Mesothelial cell of epicardium (in vitro differentiated cells): ENCODE results near the gene FRMPD4. TPM values are rescaled to one million over a fixed set of nuclear protein-coding genes. Genes with fewer than 3 reads are reported as not detected.

Experiments used
- DNase-seq, 2 experiments: peaks; one replicate each; pipeline ENCODE4 v3.0.0; 2021; ENCODE audit warnings: low spot score in 2 of 2; ENCODE audit not compliant: unreplicated experiment in 2 of 2
- H3K27ac Mint-ChIP-seq: 2 replicates; pipeline ENCODE4 v1.8.0; 2021; ENCODE audit warnings: mixed read lengths
- H3K27me3 Mint-ChIP-seq: 2 replicates; pipeline ENCODE4 v1.8.0; 2021; ENCODE audit warnings: low read depth, mixed read lengths
- H3K36me3 Mint-ChIP-seq: 2 replicates; pipeline ENCODE4 v1.8.0; 2021; ENCODE audit warnings: mixed read lengths
- H3K4me1 Mint-ChIP-seq: 2 replicates; pipeline ENCODE4 v1.8.0; 2021; ENCODE audit warnings: mixed read lengths
- H3K4me3 Mint-ChIP-seq: 2 replicates; pipeline ENCODE4 v1.8.0; 2021; ENCODE audit warnings: mild to moderate bottlenecking, moderate library complexity, mixed read lengths
- H3K9me3 Mint-ChIP-seq: 2 replicates; pipeline ENCODE4 v1.8.0; 2021; ENCODE audit warnings: mixed read lengths
- CTCF ChIP-seq: fragments of 200-600 bp; sonication (generic); IDR thresholded peaks from one replicate; pipeline ENCODE4 v1.5.0; 2021; ENCODE audit warnings: antibody characterized with exemption; ENCODE audit not compliant: unreplicated experiment
- total RNA-seq: library from RNA; stranded (reverse); gene quantifications from 3 replicates; pipeline ENCODE4 v1.2.1, GENCODE V29; 2021

FRMPD4 gene
- total RNA-seq, 1 donor from 2014 or later, result not detected

GRCh38 chrX:12570859-12571501 lies 432.7 kb downstream of the FRMPD4 start:
- Mint-ChIP-seq H3K4me3 (no peak overlapping the region), H3K27ac (no peak overlapping the region), H3K36me3 (no peaks in the 10 kb centered on the region), H3K4me1 (no peaks in the 10 kb centered on the region), H3K27me3 (no peaks in the 10 kb centered on the region), H3K9me3 (peaks cover 30% of the 10 kb centered on the region)
- no peak for DNase-seq
- no peak for TF ChIP-seq CTCF

GRCh38 chrX:12579311-12579710 lies 441.0 kb downstream of the FRMPD4 start:
- Mint-ChIP-seq H3K4me3 (no peak overlapping the region), H3K36me3 (no peaks in the 10 kb centered on the region), H3K4me1 (no peaks in the 10 kb centered on the region)

DNA sequence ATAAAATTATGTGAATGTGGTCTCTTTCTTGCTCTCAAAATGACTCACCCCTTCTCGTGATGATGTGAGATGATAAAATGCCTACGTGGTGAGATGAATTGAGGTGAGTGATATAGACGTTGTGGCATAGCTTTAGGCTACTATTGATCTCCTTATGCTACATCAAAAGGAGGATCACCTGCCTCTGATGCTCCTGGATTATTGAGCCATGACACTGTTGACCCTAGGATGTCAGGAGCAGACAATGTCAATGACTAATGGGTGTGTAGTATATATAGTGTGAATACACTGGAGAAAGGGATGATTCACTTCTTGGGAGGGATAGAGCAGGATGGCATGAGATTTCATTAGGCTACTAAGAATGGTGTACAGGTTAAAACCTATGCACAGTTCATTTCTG lies 442.3 kb downstream of the FRMPD4 start:
- DNase-seq, result no peak
- TF ChIP-seq CTCF, result no peak
- Mint-ChIP-seq H3K9me3 (peaks cover 41% of the 10 kb centered on the region), H3K36me3 (no peaks in the 10 kb centered on the region), H3K4me1 (no peaks in the 10 kb centered on the region), H3K4me3 (no peak overlapping the region), H3K27ac (no peak overlapping the region), H3K27me3 (peaks cover 13% of the 10 kb centered on the region)

More at GRCh38 chrX:12579311-12579710, 441.0 kb downstream of the FRMPD4 start:
- Mint-ChIP-seq H3K27me3 (peaks cover 13% of the 10 kb centered on the region), H3K9me3 (peaks cover 44% of the 10 kb centered on the region), H3K27ac (no peak overlapping the region)
- DNase-seq, result no peak
- TF ChIP-seq CTCF, result no peak

DNA sequence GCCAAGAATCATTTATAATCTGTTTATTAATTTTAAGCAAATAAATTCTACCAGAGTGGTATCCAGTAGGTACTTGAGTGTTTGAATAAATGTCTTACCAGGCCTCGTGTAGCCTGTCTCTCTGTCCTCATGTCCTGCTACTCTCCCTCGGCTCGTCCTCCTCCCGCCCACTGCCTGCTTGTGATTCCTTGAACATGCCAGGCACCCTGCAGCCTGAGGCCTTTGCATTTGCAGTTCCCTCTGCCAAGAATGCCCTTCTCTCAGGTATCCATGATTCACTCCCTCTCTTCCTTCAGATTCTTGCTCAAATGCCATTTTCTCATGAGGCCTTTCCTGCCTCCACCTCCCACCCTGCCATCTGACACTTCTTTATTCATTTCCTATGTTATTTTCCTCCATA lies 443.3 kb downstream of the FRMPD4 start:
- Mint-ChIP-seq H3K4me3 (no peak overlapping the region), H3K36me3 (no peaks in the 10 kb centered on the region), H3K27me3 (peaks cover 13% of the 10 kb centered on the region), H3K4me1 (no peaks in the 10 kb centered on the region), H3K27ac (no peak overlapping the region), H3K9me3 (peaks cover 38% of the 10 kb centered on the region)
- no peak for TF ChIP-seq CTCF
- no peak for DNase-seq

GRCh38 chrX:12582649-12583048 lies 444.4 kb downstream of the FRMPD4 start:
- no peaks in the 10 kb centered on the region for H3K36me3 Mint-ChIP-seq
- H3K27me3 Mint-ChIP-seq, result peaks cover 9% of the 10 kb centered on the region
- no peak for DNase-seq
- no peak for TF ChIP-seq CTCF
- no peak overlapping the region for H3K27ac Mint-ChIP-seq
- peaks cover 32% of the 10 kb centered on the region for H3K9me3 Mint-ChIP-seq
- H3K4me1 Mint-ChIP-seq, result no peaks in the 10 kb centered on the region
- no peak overlapping the region for H3K4me3 Mint-ChIP-seq

DNA sequence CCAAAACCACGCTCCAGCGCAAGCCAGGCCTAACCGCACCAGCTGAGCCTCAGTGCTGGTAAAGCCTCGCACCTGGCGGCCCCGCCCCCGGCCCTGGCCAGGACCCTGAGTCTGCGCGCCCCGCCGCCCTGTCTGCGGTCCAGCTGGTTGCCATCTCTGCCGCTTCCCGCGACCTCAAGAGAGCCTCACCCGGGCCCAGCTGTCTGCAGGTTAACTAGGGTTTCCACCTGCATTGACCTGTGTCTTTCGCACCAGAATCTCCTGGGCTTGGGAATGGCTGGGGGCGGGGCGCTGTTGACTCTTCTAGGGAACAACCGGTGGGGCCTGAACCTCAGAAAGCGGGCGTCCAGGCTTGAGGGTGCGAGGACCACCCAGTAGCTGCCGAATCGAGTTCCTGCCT lies 445.3 kb downstream of the FRMPD4 start:
- peaks cover 9% of the 10 kb centered on the region for H3K27me3 Mint-ChIP-seq
- no peaks in the 10 kb centered on the region for H3K36me3 Mint-ChIP-seq
- no peak overlapping the region for H3K4me3 Mint-ChIP-seq
- H3K27ac Mint-ChIP-seq, result no peak overlapping the region
- TF ChIP-seq CTCF, result no peak
- DNase-seq, result no peak
- H3K4me1 Mint-ChIP-seq, result no peaks in the 10 kb centered on the region
- H3K9me3 Mint-ChIP-seq, result peaks cover 35% of the 10 kb centered on the region
